Stimulated activated CD4-positive, alpha-beta T cell treated with anti-CD3 and anti-CD28 coated beads, Interleukin-2, amount 100 ng/mL, for 24 hours (primary cell): ENCODE measurements around the gene TOMM40.
"Not testable (repeated sequence)": the region's sequence is repeated elsewhere in the genome, so short reads cannot be mapped to it uniquely, and the experiment has no call there.

Experiments
- DNase-seq, 2 donors: peaks; one replicate each; pipeline ENCODE4 v3.0.0-alpha.2; 2020

The TOMM40 gene

GRCh38 chr19:44872661-44873060 is 18.4 kb upstream of the TOMM40 start:
- DNase-seq, result no peak

GRCh38 chr19:44874317-44874716 is 16.7 kb upstream of the TOMM40 start:
- DNase-seq, result no peak

- DNase-seq, result no peak
Observed at GRCh38 chr19:44875666-44876451, 15.2 kb upstream of the TOMM40 start.

GRCh38 chr19:44876930-44877535 is 14.0 kb upstream of the TOMM40 start:
- no peak for DNase-seq

GRCh38 chr19:44878120-44878865 is 12.8 kb upstream of the TOMM40 start:
- DNase-seq, result no peak

GRCh38 chr19:44879309-44880065 is 11.6 kb upstream of the TOMM40 start:
- no peak for DNase-seq

GRCh38 chr19:44882063-44882462 is 9.0 kb upstream of the TOMM40 start:
- DNase-seq, result no peak

- DNase-seq, result not testable (repeated sequence)
Observed at GRCh38 chr19:44882619-44883397, 8.2 kb upstream of the TOMM40 start.

- DNase-seq, result no peak
Observed at GRCh38 chr19:44883922-44884321, 7.1 kb upstream of the TOMM40 start.

GRCh38 chr19:44884566-44884965 is 6.5 kb upstream of the TOMM40 start:
- DNase-seq, result no peak

- DNase-seq, result no peak
Observed at GRCh38 chr19:44886141-44886540, 4.9 kb upstream of the TOMM40 start.

- DNase-seq, result no peak
Observed at GRCh38 chr19:44887648-44888047, 3.4 kb upstream of the TOMM40 start.

GRCh38 chr19:44888335-44888734 is 2.7 kb upstream of the TOMM40 start:
- not testable (repeated sequence) for DNase-seq

GRCh38 chr19:44889830-44890365 is 1.2 kb upstream of the TOMM40 start:
- DNase-seq, result no peak

GRCh38 chr19:44890366-44891015 is 563 bp upstream of the TOMM40 start:
- peak; percentile 100 for DNase-seq

- DNase-seq, result no peak
Observed at GRCh38 chr19:44892932-44893331, 1.9 kb downstream of the TOMM40 start.

GRCh38 chr19:44893332-44894051 is 2.4 kb downstream of the TOMM40 start:
- no peak for DNase-seq

GRCh38 chr19:44894052-44894400 is 3.0 kb downstream of the TOMM40 start:
- DNase-seq, result no peak

GRCh38 chr19:44894946-44895345 is 3.9 kb downstream of the TOMM40 start:
- no peak for DNase-seq

- DNase-seq, result no peak
Observed at GRCh38 chr19:44897835-44898234, 6.8 kb downstream of the TOMM40 start.
